ENCODE data around the gene ADCY1. TPM values are rescaled to one million over a fixed set of nuclear protein-coding genes. Genes with fewer than 3 reads are reported as not detected.

Gene ADCY1
- total RNA-seq, 1 donor from 2014 or later, result 0.40 TPM

DNA sequence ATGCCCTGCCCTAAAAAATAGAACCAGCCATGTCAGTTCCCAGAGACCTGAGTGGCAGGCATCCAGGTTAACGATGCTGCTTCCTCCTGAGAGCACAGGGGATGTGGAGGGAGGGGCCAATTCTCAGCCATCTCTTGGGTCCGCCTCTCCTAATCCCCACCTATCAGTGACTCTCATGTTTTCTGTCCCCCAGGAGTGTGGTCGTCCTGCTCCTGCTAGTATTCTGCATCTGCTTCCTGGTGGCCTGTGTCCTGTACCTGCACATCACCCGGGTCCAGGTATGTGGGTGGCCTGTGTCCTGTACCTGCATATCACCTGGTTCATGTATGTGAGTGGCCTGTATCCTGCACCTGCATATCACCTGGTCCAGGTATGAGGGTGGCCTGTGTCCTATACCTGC lies 105.3 kb downstream of the ADCY1 start:
- ATAC-seq, result no peak

DNA sequence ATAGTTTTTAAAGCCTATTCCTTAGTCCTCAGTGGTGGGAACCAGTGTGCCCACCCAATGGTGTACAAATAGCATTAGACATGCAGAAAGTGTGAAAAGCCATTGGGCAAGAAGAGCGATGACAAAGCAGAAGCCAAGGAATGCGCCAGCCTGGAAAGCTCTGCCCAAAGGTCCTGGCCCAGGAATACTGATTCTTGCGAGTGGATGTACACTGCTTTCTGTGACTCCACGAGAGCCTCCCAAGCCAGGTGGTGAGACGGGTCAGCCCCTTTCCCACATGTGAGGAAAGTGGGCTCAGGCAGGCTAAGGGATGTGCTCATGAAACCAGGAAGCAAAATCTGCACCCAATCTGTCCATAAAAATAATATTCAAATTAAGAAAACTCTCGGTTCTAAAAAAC lies 106.6 kb downstream of the ADCY1 start:
- ATAC-seq, result no peak

DNA sequence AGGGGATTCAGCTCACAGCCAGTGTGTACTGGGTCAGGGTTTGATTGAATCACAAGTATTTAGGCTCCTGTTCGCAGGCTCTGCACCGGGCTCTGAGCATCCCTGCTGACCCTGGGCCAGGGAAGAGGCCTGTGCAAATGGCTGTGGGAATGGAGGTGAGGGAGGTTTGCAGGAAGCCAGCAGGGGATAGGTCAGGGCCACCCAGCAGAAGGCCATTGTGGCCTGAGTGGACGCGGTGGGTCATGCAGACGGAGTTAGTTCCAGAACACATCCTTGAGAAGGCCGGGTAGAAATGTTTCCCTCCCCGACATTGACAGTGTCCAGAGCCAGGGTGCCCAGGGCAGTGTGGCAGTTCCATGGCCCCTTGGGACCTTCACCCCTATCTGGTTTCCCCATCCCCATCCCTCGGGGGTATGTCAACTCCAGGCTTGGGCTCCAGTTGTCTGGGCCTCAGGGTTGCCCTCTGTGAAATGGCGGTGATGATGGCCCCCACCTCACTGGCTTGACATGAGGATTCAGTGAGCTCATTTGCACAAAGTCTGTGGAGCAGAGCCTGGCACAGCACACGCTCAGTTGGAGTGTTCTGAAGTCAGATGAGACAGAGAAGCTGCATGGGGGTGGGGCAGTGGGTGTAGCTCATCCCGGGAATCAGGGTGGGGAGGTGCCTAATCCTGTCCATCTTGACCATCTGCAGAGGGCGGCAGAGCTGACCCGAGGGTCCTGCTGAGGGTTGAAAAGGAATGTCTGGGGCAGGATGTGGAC lies 107.6 kb downstream of the ADCY1 start:
- no peak for ATAC-seq

DNA sequence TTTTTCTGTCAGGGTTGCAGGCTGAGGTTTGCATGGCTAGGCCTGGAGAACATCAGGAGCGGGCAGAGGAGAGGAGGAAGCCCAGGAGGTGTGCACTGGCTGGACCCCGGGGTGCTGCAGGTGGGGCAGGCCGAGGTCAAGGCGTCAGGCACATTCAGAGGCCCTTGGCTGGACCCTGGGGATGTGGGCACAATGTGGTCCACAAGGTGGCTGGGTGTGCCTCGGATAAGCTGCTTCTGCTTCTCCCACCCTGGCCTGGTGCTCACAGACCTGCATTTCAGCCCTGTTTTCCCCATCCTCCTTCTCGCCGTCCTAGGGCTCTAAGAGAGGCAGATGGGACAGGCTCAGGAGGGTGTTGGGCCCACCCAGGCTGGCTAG lies 108.2 kb downstream of the ADCY1 start:
- no peak for ATAC-seq

DNA sequence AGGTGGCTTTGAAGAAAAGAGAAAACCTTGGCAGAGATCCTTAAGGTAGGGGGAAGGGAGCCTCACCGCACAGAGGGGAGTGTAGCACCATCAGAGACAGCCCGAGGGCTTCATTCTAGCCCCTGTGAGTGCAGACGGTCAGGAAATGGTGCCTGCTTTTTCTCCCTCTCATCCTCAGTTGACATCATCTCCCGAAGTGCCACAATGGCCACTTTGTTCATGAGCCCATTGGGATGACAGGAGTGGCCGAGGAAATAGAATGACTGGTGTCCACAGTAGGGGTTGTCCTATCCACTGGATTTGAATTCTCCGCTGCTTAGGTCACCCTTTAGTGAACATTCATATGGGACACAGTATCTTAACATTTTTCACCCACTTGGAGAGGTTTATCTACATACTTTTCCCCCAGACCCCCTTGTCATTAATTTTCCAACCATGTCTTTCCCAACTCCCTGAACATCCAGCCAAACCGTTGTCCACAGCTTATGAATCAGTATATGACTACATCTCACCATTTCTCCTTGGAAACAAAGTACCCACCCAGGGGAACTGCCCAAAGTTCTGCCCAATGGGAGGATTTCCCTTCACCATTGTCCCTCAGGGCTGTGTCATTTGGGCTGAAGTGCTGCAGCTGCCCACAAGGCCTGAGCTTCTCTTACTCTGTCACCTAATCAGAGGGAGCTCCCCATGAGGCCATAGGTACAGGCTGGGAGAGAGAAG lies 108.8 kb downstream of the ADCY1 start:
- no peak for ATAC-seq

DNA sequence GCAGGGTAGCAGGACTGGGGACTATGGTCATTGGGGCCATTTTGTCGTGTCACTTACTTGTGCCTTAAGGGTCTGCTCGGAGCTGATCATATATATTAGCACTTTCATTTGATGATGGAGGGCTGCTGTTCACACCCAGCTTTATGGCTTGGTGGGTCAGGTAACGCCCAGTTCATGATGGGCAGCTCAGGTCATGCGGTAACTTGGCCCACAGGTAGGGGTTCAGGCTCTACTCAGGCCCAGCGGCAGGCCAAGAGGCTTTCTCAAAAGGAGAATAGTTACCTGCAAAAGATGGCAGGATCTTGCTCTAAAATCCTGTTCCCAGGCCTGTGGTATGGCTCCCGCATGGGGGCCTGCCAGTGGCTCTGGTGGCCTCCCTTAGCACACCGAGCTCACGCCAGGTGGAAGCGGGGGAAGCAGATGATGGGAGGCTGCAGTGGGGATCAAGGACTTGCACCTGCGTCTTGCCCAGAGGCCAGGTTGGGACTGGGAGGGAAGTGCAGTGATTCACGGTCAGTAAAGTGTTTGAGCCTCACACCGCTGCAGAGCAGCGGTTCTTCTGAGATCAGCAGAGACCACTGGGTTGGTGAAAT lies 109.5 kb downstream of the ADCY1 start:
- ATAC-seq, result no peak

DNA sequence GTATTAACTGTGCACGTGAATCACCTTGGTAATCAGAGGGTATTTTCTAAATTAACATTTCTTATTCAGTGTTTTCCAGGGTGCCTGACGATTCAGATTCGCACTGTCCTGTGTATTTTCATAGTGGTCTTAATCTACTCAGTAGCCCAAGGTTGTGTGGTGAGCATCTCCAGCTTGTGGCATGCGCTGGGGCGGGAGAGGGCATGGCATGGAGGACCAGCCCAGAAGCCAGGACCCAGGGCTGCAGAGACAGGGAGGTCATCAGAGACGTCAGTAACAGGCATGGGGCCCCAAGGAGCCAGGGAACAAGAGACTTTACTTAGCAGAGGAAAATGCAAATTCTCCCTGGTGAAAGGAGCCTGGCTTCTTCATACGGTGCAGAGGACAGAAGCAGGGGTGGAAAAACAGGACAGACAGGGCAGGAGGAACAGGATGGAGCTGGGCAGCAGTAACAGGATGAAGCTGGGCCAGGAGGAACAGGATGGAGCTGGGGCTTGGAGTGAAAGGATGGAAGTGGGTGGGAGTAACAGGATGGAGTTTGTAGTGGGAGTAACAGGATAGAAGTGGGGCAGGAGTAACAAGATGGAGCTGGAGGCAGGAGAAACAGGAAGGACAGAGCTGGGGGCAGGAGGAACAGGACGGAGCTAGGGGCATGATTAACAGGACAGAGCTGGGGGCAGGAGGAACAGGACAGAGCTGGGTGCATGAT lies 110.9 kb downstream of the ADCY1 start:
- ATAC-seq, result peak; percentile 9

DNA sequence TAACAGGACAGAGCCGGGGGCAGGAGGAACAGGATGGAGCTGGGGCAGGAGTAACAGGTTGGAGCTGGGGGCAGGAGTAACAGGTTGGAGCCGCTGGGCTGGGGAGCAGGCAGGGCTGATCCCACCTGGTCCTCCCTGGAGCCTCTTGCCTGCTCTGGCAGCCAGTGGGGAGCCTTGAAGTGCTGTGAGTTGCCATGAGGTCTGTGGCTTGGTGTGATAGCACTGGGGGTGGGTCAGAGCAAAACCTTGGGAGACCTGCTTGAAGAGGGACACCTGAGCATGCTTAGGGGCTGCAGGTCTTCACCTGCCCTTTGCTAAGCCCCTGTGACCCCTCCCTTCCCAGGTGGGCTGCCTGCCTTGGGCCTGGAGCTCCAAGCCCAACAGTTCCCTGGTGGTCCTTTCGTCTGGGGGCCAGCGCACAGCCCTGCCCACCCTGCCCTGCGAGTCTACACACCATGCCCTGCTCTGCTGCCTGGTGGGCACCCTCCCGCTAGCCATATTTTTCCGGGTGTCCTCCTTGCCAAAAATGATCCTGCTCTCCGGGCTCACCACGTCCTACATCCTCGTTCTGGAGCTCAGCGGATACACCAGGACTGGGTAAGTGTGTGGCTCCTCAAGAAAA lies 111.6 kb downstream of the ADCY1 start:
- ATAC-seq, result no peak

DNA sequence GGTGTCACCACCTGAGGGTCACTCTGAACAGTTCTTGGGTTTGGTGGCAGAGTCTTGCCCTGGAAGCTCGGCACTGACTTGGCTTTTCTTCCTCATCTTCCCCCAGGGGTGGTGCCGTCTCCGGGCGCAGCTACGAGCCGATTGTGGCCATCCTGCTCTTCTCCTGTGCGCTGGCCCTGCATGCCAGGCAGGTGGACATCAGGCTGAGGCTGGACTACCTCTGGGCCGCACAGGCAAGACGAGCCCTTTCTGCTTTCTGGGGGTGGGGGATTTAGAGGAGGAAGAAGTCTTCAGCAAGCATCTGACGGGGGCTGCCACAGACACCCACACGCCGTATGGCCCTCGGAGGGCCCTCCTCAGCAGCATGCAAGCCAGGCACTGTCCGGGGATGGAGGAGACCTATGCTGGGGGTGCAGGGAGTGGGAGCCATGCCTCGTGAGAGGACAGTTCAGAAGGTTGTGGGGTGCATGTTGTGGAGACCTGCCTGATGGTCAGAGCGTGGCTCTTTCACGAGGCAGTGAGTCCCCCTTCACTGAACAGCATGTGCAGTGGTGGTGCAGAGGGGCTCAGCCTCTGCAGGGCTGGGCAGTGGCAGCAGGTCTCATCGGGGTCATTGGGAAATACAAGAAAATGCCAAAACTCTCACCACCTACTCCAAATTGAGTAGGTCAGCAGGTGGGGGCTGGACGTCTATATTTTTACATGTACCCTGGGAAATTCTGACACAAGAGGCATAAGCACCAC lies 112.4 kb downstream of the ADCY1 start:
- no peak for ATAC-seq

DNA sequence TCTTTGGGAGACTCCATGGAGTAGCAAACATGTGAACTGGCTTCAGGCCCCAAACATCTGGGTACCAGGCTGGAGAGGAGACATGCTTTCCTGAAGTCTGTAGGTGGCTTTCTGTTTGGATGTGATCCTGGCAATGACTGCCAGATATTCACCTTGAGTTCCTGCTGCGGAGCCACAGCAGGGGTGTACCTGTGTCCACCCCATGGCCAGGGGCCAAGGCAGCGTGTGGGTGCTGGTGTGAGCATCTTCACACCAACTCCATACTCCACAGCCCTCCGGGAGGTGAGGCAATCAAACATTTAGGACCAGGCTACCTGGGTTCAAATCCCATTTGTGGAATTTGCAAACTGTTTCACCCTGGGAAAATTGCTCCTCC lies 113.0 kb downstream of the ADCY1 start:
- ATAC-seq, result no peak

DNA sequence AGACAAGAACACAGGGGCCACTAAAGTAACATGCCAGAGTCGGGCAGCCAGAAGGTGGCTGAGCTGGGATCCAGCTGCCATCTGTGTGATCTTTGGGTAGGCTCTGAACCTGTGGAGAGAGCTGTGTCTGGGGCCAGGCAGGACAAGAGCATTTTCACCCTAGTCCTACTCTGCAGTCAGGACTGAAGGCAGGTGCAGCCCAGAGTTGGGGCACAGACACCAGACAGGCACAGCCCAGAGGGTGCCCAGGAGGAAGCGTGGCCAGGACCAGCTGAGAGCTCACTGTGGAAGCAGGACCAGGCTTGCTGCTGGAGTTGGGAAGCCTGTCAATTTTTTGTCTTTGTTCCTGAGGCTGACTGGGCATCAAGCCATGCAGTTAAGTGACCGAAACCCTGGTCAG lies 113.6 kb downstream of the ADCY1 start:
- ATAC-seq, result no peak

DNA sequence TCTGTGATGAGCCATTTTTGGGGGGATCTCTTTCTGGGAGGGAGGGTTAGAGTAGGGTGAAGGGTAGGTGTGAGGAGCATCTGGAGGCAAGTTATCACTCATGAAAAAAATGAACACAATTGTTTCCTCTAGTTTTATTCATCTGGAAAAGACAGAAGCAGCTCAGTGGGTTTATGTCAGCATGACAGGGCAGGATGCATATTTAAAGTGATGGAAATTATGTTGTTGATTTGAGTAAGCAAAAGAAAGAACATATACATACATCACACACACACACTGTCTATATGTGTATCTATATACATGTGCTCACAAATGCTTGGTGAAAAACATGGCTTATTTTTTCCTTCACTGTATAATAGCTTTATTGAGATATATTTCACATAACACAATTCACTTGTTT lies 114.2 kb downstream of the ADCY1 start:
- ATAC-seq, result no peak

DNA sequence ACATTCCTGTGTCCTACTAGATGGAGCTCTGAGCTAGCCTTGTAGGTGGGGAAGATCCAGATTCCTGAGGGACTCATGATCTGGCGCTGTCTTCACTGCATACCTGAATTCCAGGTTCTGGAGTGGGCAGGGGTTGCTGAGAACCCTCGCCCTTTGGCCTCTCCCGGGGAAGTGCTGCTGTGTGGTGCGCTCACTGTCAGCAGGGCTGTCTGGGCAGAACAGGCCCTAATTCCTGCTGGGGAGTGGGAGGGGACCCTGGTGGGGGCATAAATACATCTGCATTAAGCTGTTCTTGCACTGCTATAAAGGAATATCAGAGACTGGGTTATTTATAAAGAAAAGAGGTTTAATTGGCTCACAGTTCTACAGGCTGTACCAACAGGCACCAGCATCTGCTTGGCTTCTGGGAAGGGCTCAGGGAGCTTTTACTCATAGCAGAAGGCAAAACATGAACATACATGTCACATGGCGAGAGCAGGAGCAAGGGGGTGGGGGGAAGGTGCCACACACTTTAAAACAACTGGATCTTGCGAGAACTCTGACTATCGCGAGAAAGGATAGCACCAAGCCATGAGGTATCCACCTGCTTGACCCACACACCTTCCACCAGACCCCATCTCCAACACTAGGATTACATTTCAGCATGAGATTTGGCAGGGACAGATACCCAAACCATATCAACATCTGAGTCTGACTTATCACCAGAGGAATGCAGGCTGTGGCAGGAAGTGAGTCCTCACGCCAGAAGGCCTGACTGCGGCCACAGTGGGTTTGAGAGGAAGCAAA lies 115.0 kb downstream of the ADCY1 start:
- ATAC-seq, result no peak

DNA sequence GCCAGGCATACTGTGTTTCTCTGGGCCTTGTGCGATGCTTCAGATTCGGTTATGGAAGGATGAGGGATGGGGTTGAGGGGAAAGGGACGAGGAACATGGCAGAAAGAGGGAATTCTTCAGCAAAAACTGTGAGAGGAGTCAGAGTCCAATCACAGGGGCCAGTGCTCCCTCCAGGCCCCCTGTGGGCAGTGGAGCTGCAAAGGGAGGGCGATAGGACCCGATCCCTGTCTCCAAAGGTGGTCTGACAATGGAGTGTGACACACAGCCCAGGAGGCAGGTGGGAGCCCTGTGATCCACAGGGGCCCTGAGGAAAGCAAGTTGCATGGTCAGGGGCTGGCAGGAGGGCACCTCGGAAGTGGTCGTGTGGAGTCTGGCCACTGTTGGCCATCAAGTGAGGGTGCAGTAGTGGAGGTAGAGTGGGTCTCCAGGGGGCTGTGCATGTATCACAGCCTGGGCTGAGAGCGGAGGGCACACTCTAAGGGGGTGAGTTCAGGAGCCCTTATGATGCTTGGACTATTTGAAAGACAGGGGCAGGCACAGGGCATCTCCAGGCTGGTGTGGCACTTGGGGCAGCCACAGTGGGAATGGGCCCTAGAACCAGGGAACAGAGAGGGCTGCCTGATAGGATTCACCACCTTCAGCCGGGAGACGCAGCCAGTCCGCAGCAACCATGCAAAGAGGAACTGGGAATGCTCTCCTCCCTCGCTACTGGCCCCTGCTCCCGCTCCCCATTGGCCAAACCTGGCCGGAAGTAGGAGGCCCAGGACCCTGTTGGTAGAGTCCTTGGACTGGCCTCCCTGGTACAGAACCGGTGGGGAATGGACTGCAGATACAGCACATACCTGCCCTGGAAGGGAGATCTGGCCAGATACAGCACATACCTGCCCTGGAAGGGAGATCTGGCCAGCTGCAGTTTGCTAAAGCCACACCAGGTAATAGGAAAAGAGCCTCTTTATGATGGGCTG lies 115.9 kb downstream of the ADCY1 start:
- ATAC-seq, result no peak

DNA sequence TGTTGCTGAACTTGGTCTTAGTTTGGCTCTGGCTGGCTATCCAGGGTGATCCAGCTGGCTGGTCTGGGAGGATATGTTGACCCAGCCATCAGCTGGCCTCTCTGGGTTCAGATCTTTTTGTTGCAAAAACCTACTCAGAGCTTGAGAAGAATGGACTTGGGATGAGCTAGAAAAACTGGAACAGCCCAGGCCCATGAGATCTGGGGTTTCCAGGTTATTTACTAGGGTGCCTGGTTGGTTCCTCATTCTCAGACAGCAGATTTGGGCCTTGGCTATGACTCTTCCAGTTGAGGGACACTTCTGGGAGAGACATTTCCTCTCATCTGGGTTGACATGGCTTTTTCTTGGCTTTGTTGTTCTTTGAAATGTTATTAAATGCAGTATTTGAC lies 116.6 kb downstream of the ADCY1 start:
- ATAC-seq, result no peak

DNA sequence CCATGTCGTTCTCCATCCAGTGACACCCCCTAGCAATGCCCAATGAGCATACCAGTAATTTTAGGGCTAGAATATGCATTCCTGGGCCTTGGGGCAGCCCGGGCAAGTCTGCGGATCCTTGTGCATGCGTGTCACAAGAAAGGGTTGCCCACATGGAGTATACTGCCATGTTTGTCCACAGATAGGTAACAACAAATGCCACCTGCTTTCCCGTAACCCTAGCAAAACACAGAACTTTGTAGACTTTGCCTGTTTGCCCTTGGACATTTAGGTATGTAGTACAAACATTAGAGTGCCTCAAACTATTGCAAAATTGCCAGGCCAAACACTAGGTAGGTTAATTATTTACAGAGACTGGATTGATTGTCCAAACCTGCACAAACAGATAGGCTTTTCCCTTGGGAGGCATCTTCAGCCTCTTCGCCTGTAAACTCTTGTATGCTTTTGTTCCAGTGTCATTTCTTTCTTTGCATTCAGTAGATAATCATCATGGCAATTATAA lies 117.0 kb downstream of the ADCY1 start:
- ATAC-seq, result no peak

DNA sequence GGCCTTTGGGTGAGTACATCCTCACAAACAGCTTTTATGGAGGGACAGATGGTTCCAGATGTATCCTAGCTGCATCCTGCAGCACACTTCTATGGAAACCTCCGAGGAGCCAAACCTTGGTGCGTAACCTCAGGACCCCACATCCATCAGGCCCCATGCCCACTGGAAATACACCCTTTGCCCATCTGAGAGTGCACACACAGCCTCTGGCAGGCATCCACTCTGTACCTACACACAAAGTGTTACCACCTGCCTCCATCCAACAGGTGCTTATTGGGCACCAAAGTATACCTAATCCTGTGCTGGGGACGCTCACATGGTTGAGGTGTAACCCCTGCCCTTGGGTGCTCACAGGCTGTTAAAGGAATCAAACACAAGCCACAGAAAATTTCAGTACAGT lies 117.9 kb downstream of the ADCY1 start:
- no peak for ATAC-seq

DNA sequence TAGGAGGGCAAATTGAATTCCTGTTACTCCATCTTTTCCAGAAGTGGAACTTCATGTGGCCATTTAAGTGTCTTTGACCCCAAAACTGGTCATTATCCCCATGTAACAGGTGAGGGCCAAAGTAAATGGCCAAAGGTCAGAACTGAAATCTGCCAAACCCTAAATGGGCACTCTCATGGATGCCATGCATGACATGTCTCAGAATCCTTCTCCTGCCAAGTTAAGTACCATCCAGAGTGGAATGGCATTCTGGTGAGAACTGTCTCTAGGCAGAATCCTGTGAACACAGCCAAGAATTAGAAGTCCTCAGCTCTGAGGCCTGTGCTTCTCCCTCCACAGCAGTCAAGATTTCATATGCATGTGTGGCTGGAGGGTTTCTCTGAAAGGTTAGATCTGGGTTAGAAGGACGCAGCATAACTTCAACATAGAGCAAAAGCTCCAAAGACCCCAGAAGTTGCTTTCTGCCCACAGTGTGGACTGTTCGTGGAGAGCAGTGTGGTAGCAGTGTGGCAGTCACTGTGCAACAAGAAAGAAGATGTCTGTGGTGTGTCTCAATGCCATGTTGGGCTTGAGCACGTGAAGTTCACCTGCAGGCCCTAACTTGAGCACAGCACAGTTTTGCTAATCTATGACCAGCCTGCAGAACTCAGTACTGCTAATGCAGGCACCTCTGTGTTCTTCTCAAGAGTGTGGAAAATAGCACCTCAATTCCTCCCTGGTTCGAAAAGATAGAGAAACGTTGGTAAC lies 121.3 kb downstream of the ADCY1 start:
- no peak for ATAC-seq

DNA sequence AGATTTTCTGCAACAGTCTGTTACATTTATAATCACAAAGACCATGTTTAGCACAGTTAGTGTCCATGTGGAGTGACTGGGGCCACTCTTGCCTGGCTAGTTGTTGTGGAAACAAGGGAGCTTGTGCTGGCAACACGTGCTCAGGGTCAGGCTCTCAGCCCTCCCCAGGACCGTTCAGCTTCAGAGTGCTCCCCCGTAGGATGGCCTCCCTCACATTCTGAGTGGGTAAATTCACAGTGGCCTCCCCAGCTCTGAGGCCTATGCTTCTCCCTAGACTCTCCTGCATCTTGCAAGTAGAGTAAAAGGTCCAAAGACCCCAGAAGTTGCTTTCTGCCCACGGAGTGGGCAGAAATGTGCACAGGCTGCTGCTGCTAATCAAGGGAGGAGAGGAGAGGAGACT lies 122.3 kb downstream of the ADCY1 start:
- no peak for ATAC-seq

Data from esophagus mucosa (tissue), 1 donor.